ENCODE data around the gene LAGE3.

Gene LAGE3

GRCh38 chrX:154473683-154474082 lies 5.4 kb downstream of the LAGE3 start:
- DNase-seq = no peak

- no peak for DNase-seq
Observed at GRCh38 chrX:154472685-154473632, 6.1 kb downstream of the LAGE3 start.

- no peak for DNase-seq
Observed at GRCh38 chrX:154471839-154472684, 7.0 kb downstream of the LAGE3 start.

- DNase-seq = no peak
Observed at GRCh38 chrX:154470914-154471568, 8.0 kb downstream of the LAGE3 start.

DNA sequence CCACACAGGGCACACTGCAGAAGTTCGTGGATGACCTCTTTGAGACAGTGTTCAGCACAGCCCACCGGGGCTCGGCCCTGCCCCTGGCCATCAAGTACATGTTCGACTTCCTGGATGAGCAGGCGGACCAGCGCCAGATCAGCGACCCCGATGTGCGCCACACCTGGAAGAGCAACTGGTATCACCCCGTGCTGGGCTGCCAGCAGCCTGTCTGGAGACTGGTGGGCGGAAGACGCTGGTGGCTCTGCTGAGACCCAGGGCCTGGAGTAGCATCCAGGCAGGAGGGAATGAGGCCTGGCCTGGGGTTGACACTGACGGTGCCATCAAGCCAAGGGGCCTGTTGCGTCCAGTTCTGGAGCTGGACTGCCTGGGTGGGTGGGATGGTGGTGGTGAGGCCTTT lies 8.6 kb downstream of the LAGE3 start:
- DNase-seq = no peak

- no peak for DNase-seq
Observed at GRCh38 chrX:154469880-154470279, 9.2 kb downstream of the LAGE3 start.

DNA sequence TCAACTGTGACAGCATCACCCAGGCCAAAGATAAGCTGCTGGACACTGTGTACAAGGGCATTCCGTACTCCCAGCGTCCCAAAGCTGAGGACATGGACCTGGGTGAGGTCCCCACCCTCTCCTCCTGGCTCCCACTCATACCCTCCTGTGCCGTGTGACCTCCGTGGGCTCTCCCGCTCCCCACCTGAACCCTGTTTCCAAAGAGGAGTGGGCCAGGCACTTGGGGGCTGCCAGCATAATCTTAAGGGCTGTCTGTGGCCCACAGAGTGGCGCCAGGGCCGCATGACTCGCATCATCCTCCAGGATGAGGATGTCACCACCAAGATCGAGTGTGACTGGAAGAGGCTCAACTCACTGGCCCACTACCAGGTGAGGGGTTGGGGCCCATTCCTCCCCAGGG lies 10.0 kb downstream of the LAGE3 start:
- DNase-seq = no peak

DNA sequence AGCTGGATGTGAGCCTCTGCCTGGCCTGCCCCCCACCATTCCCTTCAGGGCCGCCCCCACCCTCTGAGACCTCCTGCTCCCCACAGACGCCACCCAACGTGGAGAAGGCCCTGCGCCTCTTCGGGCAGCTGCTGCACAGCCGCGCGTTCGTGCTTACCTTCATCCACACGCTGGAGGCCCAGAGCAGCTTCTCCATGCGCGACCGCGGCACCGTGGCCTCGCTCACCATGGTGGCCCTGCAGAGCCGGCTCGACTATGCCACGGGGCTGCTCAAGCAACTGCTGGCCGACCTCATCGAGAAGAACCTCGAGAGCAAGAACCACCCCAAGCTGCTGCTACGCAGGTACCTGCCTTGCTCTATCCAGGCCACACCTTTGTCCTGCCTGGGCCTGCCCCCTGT lies 10.9 kb downstream of the LAGE3 start:
- DNase-seq = no peak

GRCh38 chrX:154467556-154467955 lies 11.5 kb downstream of the LAGE3 start:
- no peak for DNase-seq

- no peak for DNase-seq
Observed at GRCh38 chrX:154466907-154467306, 12.2 kb downstream of the LAGE3 start.

- DNase-seq = no peak
Observed at GRCh38 chrX:154466036-154466435, 13.0 kb downstream of the LAGE3 start.

DNA sequence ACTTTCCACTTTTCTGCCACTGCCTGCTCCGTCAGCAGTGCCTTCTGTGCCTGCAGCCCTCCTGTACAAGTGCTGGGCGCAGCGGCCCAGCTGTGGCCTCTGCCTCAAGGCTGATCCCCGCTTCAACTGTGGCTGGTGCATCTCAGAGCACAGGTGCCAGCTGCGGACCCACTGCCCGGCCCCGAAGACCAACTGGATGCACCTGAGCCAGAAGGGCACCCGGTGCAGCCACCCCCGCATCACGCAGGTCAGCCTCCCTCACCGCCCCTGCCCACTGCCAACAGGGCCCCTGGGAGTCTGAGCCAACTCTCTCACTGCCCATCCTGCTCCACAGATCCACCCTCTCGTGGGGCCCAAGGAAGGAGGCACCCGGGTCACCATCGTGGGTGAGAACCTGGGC lies 13.5 kb downstream of the LAGE3 start:
- DNase-seq = no peak

DNA sequence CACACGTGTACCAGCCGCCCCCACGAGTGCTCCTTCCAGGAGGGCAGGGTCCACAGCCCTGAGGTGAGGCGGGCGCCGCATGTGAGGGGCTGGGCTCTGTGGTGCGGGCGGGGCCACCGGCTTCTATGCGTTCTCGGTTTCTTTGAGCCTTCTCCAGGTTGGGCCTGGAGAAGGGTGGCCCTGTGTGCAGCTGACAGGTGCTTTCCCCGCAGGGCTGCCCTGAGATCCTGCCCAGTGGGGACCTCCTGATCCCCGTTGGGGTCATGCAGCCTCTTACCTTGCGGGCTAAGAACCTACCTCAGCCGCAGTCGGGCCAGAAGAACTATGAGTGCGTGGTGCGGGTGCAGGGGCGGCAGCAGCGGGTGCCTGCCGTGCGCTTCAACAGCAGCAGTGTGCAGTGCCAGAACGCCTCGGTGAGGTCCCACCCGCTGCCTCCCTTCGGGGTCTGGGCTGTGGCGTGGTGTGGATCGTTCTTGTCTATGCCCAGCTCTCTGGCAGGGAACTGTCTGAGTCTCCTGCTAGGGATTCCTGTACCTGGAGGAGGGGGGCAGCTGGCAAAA lies 14.2 kb downstream of the LAGE3 start:
- no peak for DNase-seq

- DNase-seq = no peak
Observed at GRCh38 chrX:154463611-154464220, 15.4 kb downstream of the LAGE3 start.

DNA sequence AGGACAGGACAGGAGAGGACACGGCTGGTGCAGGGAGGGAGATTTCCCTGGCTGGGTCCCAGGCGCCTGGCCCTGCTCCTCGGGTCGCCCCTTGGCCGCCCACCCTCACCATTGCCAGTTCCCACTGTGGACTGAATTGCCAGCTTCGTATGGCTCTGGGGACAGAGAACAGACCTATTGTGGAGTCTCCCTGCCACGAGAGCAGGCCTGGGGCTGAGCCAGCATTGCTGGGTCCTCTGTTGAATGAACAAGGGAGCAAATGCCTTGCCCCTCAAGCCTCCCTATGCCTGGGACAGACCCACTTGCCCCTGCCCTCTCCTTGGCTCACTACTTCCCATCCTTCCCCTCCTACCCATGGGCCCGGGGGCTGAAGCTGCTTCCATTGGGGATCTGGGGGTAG lies 16.7 kb downstream of the LAGE3 start:
- no peak for DNase-seq

GRCh38 chrX:154460326-154460725 lies 18.8 kb downstream of the LAGE3 start:
- no peak for DNase-seq

GRCh38 chrX:154459832-154460231 lies 19.2 kb downstream of the LAGE3 start:
- no peak for DNase-seq

GRCh38 chrX:154458954-154459778 lies 19.9 kb downstream of the LAGE3 start:
- DNase-seq = peak; percentile 36

DNA sequence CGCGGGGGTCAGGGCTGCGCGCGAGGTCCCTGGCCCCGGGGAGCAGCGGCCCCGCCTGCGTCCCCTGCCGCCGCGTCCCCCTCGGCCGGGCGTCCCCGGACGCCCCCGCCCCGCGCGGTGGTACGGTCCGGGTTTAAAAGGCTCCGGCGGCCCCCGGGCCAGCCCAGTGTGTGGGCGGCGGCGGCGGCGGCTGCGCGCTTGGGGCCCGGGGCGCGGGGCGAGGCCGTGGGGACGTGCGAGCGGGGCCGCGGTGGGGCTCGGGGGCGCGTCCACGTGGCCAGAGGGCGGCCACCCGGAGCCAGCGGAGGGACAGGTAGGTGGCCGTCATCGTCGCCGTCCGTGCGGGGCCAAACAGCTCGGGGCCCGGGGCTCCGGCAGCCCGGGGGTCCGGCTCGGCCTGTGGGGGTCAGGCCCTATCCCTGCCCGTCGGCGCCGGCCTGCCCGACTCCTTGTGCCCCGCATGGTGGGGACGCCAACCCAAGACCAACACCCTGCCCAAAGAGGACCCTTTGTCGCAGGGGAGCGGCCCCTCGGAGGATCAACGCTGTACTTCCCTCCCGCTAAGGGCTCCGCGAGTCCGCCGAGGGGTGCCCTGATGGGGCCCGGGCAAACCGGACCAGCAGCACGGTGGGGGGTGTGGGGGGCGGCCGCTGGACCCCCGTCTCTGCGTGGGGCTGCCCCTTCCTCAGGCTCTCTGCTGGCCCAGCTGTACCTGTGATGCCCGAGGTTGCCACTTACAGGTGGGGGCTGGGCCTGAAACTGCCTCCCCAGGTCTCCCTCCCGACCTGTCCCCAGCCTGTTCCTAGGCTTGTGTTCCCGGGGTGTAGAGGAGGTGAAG lies 20.7 kb downstream of the LAGE3 start, which contains the start of gene PLXNA3:
PLXNA3 (plus strand) TSS at position 166 of the 838 bp plus-strand sequence. CDS start 1,903 bp downstream, outside the sequence.
- DNase-seq = peak; percentile 72

DNA sequence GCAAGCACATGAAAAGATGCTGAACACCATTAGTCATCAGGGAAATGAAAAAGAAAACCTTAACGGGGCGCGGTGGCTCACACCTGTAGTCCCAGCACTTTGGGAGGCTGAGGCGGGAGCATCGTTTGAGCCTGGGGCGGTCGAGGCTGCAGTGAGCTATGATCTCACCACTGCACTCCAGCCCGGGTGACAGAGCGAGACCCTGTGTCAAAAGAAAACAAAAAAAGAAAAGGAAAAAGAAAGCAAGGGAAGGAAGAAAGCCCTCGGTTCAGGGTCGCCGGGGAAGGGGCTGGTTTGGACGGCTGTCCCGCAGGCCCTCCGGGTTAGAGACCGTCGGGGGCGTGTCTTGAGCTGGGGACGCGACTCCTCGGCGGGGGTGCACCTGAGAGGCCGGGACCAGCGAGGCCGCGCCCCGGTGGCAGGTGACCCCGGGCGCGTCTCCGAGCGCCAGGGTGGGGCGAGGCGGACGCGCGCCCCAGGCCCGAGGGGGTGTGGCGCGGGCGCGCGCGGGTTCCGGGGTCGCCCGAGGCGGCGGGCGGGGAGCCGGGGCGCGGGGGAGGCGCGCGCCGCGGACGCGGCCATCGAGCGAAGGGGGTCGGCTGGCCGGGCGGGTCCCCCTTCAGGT lies 21.5 kb downstream of the LAGE3 start:
- peak; percentile 73 for DNase-seq
